ENCODE results near the gene ESPN.

The ESPN gene

DNA sequence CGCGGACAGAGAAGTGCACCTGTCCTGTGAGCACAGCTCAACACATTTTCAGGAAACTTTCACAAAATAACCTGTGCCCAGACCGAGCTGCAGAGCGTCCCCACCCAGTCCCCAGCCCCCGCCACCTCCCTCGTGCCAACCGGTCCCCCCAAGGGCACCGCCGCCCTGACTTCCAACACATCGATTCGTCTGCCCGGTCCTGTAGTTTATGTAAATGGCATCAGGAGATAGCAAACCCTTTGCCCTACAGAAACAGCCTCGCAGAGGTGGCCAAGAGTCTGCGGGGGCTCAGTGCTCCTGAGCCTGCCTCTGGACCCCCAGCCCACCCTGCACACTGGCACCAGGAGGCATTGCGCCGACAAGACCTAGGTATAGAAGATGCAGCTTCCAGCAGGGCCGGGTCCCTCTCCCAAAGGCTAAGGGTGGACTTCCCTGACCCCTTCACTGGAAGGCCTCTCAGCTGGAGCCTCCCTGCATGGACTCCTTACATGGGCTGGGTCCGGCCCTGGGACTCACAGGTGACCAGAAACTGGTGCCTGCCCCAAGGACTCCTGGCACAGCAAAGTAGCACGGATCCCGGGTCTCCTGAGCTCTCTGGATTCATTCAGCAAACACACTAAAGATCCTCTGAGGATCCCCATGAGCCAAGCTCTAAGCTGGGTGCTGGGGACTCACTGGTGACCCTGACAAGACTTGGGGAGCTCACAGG, 73.4 kb downstream of the ESPN start:
- no peak for DNase-seq (ENCODE audit: low read depth, low spot score)

DNA sequence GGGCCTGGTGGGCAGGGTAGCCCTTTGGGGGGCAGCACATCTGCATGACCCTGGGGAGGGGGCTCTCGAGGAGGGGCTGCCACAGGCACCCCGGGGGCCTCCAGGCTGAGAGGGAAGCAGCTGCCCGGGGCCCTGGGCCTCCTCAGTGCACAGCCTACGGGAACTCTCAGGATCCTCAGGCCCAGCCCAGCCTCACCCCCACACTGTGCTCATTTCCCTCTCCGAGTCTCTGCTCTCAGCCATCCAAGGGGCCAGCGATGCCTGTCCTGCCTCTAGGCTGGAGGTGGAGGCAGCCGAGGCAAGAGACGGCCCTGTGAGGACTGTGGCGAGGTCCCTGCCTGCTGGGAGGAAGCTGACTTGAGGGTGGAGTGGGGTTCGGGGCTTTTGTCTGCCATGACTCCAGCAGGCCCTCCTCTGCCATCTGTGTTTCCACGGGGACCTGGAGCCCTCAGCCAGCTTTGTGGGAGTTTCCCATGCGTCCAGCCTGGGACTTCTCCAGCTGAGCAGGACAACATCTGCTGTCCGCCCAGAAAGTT, 74.1 kb downstream of the ESPN start:
- no peak for DNase-seq (ENCODE audit: low read depth, low spot score)

DNA sequence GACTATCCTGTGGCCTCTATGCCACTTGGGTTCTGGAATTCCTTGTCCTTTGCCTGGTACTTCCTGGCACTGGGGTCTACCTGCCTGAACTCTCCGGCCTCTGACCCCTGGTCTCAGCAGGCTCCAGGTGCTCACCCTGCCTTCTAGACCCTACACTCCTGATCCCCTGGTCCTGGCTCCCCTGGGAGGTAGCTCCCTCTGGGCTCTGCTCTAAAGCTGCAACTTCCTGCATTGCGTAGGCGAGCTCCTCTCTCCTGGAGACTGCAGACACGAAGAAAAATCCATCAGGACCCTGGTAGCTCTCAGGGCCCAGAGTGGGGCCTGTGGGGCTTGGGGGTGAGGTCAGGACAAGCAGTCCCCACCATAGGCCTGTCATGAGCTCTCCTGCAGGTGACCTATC, 74.7 kb downstream of the ESPN start:
- DNase-seq (ENCODE audit: low read depth, low spot score) = no peak

DNA sequence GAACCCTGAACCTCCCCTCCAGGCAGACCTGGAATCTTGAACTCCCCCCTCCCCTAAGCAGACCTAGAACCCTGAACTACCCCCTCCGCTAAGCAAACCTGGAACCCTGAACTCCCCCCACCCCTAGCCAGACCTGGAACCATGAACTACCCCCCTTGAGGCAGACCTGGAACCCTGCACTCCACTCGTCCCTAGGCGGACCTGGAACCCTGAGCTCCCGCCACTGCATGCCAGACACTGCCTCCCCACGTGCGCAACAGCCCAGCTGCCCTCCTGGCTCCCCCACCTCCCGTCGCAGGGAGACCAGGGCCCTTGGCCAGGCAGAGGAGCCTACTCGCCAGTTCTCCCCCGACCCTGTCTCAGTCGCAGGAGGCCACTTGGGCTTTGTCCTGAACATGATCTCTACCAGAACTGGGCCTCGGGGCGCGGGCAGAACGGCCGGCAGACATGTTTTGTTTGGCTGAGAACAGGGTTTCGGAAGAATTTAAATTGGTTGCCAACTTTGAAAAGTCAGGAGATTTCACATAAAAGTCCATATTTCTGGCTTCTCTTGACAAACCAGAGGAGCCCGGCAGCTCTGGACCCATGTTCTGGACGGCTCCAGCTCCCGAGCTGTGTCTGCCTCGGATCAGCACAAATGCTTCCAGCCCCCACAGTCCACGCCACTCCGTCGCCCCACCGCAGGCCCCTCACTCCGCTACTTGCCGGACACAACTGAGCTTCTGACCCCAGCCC, 76.1 kb downstream of the ESPN start:
- DNase-seq (ENCODE audit: low read depth, low spot score) = no peak

DNA sequence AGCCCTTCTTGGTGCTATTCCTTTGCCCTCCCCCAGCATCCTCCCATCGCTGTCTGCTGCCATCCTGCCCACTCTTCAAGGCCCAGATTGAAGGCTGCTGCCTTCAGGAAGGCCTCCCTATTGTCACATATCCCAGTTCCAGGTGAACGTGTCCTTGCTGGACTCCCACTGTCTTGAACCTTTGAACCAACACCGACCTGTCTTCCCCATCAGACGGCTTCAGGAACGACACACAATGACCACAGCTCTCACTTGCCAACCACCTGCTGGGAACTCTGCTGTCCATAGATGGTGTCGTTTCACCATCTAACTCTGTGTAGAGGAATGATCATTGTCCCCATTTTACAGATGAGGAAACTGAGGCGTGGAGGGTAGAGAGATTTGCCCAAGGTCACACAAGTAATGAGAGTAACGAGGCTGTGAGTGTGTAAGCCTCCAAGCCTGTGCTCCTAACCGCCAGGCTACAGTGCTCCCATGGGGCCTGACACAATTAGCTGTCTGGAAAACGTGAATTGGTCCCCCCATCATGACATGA, 76.8 kb downstream of the ESPN start:
- no peak for DNase-seq (ENCODE audit: low read depth, low spot score)

DNA sequence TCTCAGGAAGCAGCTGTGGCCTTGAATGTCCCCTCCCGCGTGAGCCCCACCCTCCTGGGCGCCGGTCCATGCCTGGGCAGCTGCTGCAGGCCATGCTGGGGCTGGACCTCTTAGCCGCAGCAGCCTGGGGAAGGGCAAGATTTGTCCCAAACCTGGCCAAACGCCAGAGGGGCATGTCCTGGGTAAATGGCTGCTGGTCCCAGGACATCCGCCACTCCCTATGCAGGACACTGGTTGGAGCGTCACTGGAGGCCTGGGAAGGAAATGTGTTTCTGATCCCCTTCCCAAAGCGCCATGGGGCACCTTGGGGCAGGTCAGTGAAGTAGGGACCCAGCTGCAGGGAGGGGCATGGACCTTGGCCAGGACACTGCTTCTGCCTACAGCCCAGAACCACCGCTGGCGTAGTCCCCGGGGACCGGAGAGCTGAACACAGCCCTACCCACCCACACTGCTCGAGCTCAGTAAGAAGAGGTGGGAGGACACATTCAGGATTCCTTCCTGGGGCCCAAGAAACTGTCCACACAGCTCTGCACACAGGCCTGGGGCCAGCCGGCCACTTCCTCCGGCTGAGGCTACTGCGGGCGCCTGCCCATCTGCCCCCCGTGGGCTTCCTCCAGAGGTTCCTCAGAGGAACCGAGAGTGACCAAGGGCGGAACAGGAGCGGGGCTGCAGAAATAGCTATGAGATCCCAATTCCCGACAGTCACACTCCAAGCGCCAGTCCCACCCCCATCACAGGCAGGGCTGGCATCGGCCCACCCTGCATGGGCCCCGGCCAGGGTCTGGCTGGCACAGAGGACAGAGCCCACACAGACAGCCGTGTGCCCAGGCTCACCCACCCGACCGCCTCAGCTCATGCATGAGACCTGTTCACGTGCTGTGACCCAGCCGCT, 77.7 kb downstream of the ESPN start:
- no peak for DNase-seq (ENCODE audit: low read depth, low spot score)

- no peak for DNase-seq (ENCODE audit: low read depth, low spot score)
Measured at GRCh38 chr1:6503884-6504602, 79.5 kb downstream of the ESPN start.

DNA sequence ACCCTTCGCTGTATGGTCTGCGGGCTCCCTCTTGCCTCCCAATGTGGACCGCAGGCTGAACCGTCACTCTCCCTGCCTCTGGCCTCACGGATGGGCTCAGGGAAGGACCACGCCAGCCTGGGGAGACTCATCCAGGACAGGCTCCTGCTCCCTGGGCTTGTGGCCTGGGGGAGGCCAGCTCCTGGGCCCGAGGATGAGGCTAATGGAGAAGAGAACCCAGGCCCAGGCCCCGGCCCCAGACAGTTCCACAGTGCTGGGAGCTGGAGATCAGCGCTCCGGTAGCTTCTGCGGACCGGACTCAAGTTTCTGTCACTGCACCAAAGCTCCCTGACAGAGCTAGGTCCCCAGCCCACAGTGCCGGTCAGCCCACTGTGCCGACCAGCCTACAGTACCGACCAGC, 80.3 kb downstream of the ESPN start:
- DNase-seq (ENCODE audit: low read depth, low spot score) = no peak

DNA sequence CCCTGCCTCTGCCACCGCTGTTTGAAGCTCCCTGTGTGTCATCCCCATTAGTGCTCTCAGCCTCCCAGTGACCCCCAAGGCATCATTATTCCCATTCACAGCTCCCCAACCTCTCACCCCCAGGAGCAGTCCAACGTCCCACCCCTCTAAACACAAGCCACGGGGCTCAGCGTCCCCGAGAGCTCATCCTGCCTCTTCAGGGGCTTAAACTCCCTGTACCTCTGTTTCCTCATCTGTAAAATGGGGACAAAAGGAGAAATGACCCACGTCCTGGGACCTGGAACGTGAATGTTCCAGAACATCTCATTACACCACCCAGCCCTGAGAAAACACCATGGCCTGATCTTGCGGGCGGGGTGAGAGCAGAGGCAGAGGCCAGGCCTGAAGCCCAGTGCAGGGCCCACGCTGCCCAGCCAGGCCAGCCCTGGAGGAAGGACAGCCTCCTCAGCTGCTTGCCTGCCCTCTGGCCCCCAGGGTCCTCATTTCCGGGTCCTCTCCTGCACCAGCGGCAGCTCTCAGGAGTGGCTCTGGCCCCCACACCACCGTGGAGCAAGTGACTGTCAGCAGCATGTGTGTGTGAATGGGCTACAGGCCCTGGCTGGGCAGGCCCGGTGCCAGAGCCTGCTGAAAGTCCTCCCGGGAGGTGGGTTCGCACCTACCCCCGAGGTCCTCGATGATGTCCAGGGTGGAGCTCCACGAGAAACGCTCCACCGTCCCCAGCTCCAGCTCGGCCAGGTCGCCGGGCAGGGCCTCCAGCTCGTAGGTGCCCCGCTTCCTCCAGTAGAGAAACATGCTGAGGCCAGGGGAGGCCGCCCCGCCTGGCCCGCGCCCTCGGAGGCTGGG, 81.0 kb downstream of the ESPN start:
- DNase-seq (ENCODE audit: low read depth, low spot score) = no peak

- no peak for DNase-seq (ENCODE audit: low read depth, low spot score)
Measured at GRCh38 chr1:6506210-6507036, 81.8 kb downstream of the ESPN start.

GRCh38 chr1:6507037-6507428, 82.5 kb downstream of the ESPN start:
- DNase-seq (ENCODE audit: low read depth, low spot score) = no peak

GRCh38 chr1:6507461-6507911, 82.9 kb downstream of the ESPN start:
- no peak for DNase-seq (ENCODE audit: low read depth, low spot score)

- DNase-seq (ENCODE audit: low read depth, low spot score) = no peak
Measured at GRCh38 chr1:6508154-6508815, 83.7 kb downstream of the ESPN start.

- no peak for DNase-seq (ENCODE audit: low read depth, low spot score)
Measured at GRCh38 chr1:6508816-6509189, 84.2 kb downstream of the ESPN start.

GRCh38 chr1:6509220-6509918, 84.8 kb downstream of the ESPN start:
- no peak for DNase-seq (ENCODE audit: low read depth, low spot score)

GRCh38 chr1:6509919-6510291, 85.3 kb downstream of the ESPN start:
- no peak for DNase-seq (ENCODE audit: low read depth, low spot score)

- no peak for DNase-seq (ENCODE audit: low read depth, low spot score)
Measured at GRCh38 chr1:6510493-6510892, 85.9 kb downstream of the ESPN start.
